ENCODE measurements around the gene ATIC.

GRCh38 chr2:215379948-215380347 is 68.1 kb downstream of the ATIC start:
- TF ChIP-seq POLR2A (IDR thresholded peaks at IDR 0.05) (no peak), CTCF (IDR thresholded peaks at IDR 0.05) (no peak)
